Heart left ventricle (tissue), 16 donors: ENCODE measurements around the gene TSC2. TPM values are rescaled to one million over a fixed set of nuclear protein-coding genes. Genes with fewer than 3 reads are reported as not detected.

Source experiments
- ATAC-seq, 4 donors: fragments of 200-7000 bp; cut with Tn5 transposase; one replicate each; pipeline ENCODE4 v1.9.1; 2020 to 2022; ENCODE audit warnings: moderate library complexity in 4 of 4, mild to moderate bottlenecking in 3 of 4, moderate number of reproducible peaks in 1 of 4
- DNase-seq, 5 donors: peaks; one replicate each; pipeline ENCODE4 v3.0.0-alpha.2; 2020
- H3K27ac ChIP-seq, 12 donors: fragments of 200-600 bp; sonication (generic) in 4 of 12; one replicate each; pipeline versions ENCODE4 v1.5.0 to v1.8.0; 2016 to 2022; ENCODE audit warnings: mild to moderate bottlenecking in 2 of 12
- H3K27me3 ChIP-seq, 9 donors: fragments of 200-600 bp; sonication (generic) in 2 of 9; one replicate each; pipeline versions ENCODE4 v1.5.1 to v1.8.0; 2016 to 2022; ENCODE audit warnings: mild to moderate bottlenecking in 3 of 9
- H3K36me3 ChIP-seq, 9 donors: fragments of 200-600 bp; sonication (generic) in 2 of 9; one replicate each; pipeline versions ENCODE4 v1.5.0 to v1.8.0; 2018 to 2022; ENCODE audit warnings: mild to moderate bottlenecking in 2 of 9
- H3K4me1 ChIP-seq, 12 donors: fragments of 200-600 bp; sonication (generic) in 4 of 12; one replicate each; pipeline versions ENCODE4 v1.5.0 to v1.8.0; 2016 to 2022; ENCODE audit warnings: mild to moderate bottlenecking in 3 of 12
- H3K4me3 ChIP-seq, 12 donors: fragments of 200-600 bp; sonication (generic) in 4 of 12; one replicate each; pipeline versions ENCODE4 v1.5.0 to v1.8.0; 2017 to 2022; ENCODE audit warnings: mild to moderate bottlenecking in 9 of 12, moderate library complexity in 4 of 12
- H3K9me3 ChIP-seq, 12 donors: fragments of 200-600 bp; sonication (generic) in 4 of 12; one replicate each; pipeline versions ENCODE4 v1.5.0 to v1.8.0; 2016 to 2022; ENCODE audit warnings: mild to moderate bottlenecking in 1 of 12
- POLR2A ChIP-seq, 2 donors: fragments of 450-650 bp; IDR thresholded peaks; one replicate each; pipeline ENCODE4 v1.6.1; 2017; ENCODE audit warnings: antibody characterized with exemption in 2 of 2, mild to moderate bottlenecking in 2 of 2, moderate library complexity in 2 of 2
- WGBS, 4 donors: extraction: QIAGEN DNeasy Blood & Tissue Kit in 2 of 4; methylation state at CpG; one replicate each; pipeline versions ENCODE4 v1.1.5 to v1.1.7; 2013 to 2018; 5-methylcytosine and 5-hydroxymethylcytosine counted together
- intact Hi-C, 10 donors: fragments of 100-400 bp; cut with DNase I; formaldehyde crosslinking; loops; one replicate each; pipeline versions ENCODE4 v1.11.1 to v1.14.2; 2022
- polyA plus RNA-seq, 2 donors: library from polyadenylated mRNA; stranded (reverse); fragments of 200-250 nt; gene quantifications; one replicate each; pipeline ENCODE4 v1.2.3, GENCODE V29; 2013
- total RNA-seq, 9 donors: library from RNA; depleted of rRNA in 2 of 9; stranded (reverse); fragments of >200 nt in 2 of 9; fragmentation: NEBNext Ultra II Directional in 3 of 9; extraction: Animal tissue kit (Norgen Biotek cat#: 25700) in 3 of 9; gene quantifications; one replicate each; pipeline versions ENCODE4 v1.1.0 to v1.2.4, GENCODE V29; 2016 to 2023
- TF ChIP-seq, protein P1 (sequence below), 12 donors: fragments of 200-600 bp; sonication (generic) in 4 of 12; IDR thresholded peaks; one replicate each; pipeline versions ENCODE4 v1.5.0 to v1.8.0; 2018 to 2022; ENCODE audit warnings: antibody characterized with exemption in 12 of 12, mild to moderate bottlenecking in 5 of 12
- donor health status: ischemic (EF 13 %, LVEDD 7.1; RV severe dilation, severe dysfunction).
- donor health status: healthy with polysubstance abuse.
- donor health status: DM: no; HTN: yes; CAD: no.
- donor health status: DM: no; HTN: no; CAD: no.
- donor health status: ischemic (EF 25% LVEDD 6.9; RV normal size, moderate dysfunction).
- donor health status: ischemic (EF 25% LVEDD 5.7; RV mildly dilated, moderate dysfunction).
- donor health status: healthy.
- donor health status: DM: yes; HTN: yes; CAD: no.
- donor health status: ischemic (EF 35%, LVEDD 5.7; RV mildly dilated, moderate dysfunction).
- donor health status: nonischemic (EF 11% LVEDD 7.7; RV severe dilation, severe dysfunction).
- donor health status: DM: yes; HTN: yes; CAD: no.
- donor health status: PGD.
- donor health status: ischemic (EF 29% LVEDD 5.4; RV normal size, mild dysfunction).
- donor health status: nonischemic (EF 23%, LVEDD 6.1; RV moderate dilation, normal function).

TSC2 gene
- total and polyA plus RNA-seq, 11 donors: 33.3 to 94.5 (median 67.7) TPM

DNA sequence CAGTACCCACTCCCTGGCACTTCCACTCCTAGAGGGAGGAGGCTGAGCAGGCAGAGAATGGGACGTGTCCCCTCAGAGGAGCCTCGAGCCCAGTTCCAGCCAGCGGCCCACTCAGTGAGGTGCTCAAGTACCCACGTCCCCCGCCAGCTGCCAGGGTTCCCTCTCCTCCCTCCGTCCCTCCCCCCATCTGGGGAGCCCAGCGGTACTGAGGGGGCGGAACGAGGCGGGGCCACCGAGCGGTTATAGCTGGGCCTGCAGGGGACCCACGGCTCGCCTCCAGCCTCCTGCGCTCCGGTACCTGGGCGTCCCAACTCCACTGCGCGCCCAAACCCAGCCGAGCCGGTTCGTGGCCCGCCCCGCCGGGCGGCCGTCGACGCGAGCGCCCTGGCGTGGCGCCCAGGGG lies 28.3 kb upstream of the TSC2 start, which contains the start of gene NPW:
NPW (plus strand) TSS at position 268 of the 403 bp plus-strand sequence.
- TF ChIP-seq, protein P1, sequence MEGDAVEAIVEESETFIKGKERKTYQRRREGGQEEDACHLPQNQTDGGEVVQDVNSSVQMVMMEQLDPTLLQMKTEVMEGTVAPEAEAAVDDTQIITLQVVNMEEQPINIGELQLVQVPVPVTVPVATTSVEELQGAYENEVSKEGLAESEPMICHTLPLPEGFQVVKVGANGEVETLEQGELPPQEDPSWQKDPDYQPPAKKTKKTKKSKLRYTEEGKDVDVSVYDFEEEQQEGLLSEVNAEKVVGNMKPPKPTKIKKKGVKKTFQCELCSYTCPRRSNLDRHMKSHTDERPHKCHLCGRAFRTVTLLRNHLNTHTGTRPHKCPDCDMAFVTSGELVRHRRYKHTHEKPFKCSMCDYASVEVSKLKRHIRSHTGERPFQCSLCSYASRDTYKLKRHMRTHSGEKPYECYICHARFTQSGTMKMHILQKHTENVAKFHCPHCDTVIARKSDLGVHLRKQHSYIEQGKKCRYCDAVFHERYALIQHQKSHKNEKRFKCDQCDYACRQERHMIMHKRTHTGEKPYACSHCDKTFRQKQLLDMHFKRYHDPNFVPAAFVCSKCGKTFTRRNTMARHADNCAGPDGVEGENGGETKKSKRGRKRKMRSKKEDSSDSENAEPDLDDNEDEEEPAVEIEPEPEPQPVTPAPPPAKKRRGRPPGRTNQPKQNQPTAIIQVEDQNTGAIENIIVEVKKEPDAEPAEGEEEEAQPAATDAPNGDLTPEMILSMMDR (IDR thresholded peaks at IDR 0.05): no peak
- TF ChIP-seq POLR2A (IDR thresholded peaks at IDR 0.05): no peak
- Histone ChIP-seq H3K36me3 (no peaks in the 10 kb centered on the region), H3K27me3 (peaks cover 10 to 40% (median 30%) of the 10 kb centered on the region in 9 donors), H3K4me1 (peaks cover 0 to 36% (median 26%) of the 10 kb centered on the region in 12 donors), H3K9me3 (no peaks in the 10 kb centered on the region), H3K27ac (no peak within 1 kb of the TSS), H3K4me3 (peak within 1 kb of the TSS in 4 of 12 donors; percentile 3 to 22 (median 16))
- intact Hi-C loops: loop anchor here in 1 of 10 donors (5.0 kb wide), 1 partner anchor 33 kb away; no protein-coding TSS in a partner anchor
- ATAC-seq: no peak
- 2 to 21% (median 5%) methylated on average over 5 to 33 of the region's 33 CpGs for WGBS, 4 donors
- peak in 1 of 5 donors; percentile 25 for DNase-seq

DNA sequence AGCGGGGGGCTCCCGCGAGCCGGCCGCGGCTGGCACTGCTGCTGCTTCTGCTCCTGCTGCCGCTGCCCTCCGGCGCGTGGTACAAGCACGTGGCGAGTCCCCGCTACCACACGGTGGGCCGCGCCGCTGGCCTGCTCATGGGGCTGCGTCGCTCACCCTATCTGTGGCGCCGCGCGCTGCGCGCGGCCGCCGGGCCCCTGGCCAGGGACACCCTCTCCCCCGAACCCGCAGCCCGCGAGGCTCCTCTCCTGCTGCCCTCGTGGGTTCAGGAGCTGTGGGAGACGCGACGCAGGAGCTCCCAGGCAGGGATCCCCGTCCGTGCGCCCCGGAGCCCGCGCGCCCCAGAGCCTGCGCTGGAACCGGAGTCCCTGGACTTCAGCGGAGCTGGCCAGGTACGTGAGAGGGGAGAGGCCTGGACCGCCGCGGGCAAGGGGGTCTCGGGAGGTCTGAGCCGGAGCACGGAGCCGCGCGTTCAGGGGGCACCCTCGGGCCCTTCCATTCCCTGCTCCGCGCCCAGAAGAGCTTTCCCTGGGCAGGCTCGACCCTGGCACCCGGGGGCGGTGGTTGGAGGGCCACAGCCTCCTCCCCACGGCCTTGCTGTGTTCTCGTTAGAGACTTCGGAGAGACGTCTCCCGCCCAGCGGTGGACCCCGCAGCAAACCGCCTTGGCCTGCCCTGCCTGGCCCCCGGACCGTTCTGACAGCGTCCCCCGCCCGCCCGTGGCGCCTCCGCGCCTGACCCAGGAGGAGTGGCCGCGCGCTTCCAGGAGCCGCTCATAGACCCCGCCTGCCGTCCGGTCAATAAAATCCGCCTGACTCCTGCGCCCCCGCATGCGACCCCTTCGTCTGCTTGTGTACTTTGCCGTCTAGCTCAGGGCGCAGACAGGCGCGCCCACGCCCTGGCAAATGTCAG lies 27.6 kb upstream of the TSC2 start:
- DNase-seq: no peak
- intact Hi-C loops: loop anchor here in 4 of 10 donors (5.0 to 10.0 kb wide), 5 partner anchors 32 to 132 kb away; no protein-coding TSS in a partner anchor
- Histone ChIP-seq H3K9me3 (no peaks in the 10 kb centered on the region), H3K4me3 (peak overlapping the region in 4 of 12 donors; percentile 3 to 22 (median 16)), H3K27me3 (peaks cover 10 to 40% (median 30%) of the 10 kb centered on the region in 9 donors), H3K27ac (no peak overlapping the region), H3K36me3 (no peaks in the 10 kb centered on the region), H3K4me1 (peaks cover 0 to 42% (median 30%) of the 10 kb centered on the region in 12 donors)
- WGBS, 4 donors: 1 to 4% (median 1%) methylated on average over 35 to 96 of the region's 96 CpGs
- TF ChIP-seq, protein P1 (IDR thresholded peaks at IDR 0.05): no peak
- no peak for TF ChIP-seq POLR2A (IDR thresholded peaks at IDR 0.05)
- no peak for ATAC-seq

DNA sequence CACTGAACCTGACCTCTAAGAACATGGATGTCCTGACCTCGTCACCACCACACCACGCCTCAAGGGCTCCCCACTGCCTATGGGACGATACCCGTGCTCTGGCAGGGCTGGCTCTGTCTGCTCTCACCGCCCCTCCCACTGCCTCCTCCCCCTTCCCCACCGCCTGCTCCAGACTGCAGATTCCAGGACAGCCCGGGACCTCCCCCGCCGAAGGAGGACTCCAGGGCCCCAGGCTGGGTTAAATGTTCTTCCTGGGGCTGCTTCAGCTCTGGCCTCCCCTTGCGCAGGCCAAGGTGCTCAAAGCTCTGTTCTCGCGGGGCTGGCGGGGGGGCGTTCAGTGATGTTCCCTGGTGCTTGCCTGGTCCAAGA lies 25.1 kb upstream of the TSC2 start:
- WGBS, 4 donors: 0 to 3% (median 1%) methylated on average over 1 to 14 of the region's 14 CpGs
- peak overlapping the region in 10 of 12 donors; percentile 1 to 47 (median 42) for H3K4me3 ChIP-seq
- peaks cover 0 to 61% (median 47%) of the 10 kb centered on the region in 12 donors for H3K4me1 ChIP-seq
- H3K27me3 ChIP-seq: peaks cover 10 to 43% (median 32%) of the 10 kb centered on the region in 9 donors
- H3K9me3 ChIP-seq: no peaks in the 10 kb centered on the region
- no peaks in the 10 kb centered on the region for H3K36me3 ChIP-seq
- DNase-seq (no peak), ATAC-seq (peak; percentile 1 to 11 (median 6))
- TF ChIP-seq, protein P1 (IDR thresholded peaks at IDR 0.05): no peak
- intact Hi-C loops: loop anchor here (1.0 to 10.0 kb wide), 10 partner anchors 25 to 131 kb away; partner anchors contain the start of genes NTHL1 (in 2 of the 10) and TSC2 (in 2 of the 10)
- H3K27ac ChIP-seq: peak overlapping the region in 5 of 12 donors; percentile 80 to 97 (median 86)
